WTC11 (cell line): ENCODE data around the gene USP2.

Source experiments
- TF ChIP-seq, protein P1 (sequence below): sonication (generic); formaldehyde crosslinking; IDR thresholded peaks from 2 replicates; pipeline ENCODE4 v1.8.0; 2022; ENCODE audit warnings: mild to moderate bottlenecking, missing genetic modification reagents
- TF ChIP-seq, protein P2 (sequence below): fragments of 200-600 bp; IDR thresholded peaks from 2 replicates; pipeline ENCODE4 v1.8.0; 2022; ENCODE audit warnings: antibody characterized with exemption

DNA sequence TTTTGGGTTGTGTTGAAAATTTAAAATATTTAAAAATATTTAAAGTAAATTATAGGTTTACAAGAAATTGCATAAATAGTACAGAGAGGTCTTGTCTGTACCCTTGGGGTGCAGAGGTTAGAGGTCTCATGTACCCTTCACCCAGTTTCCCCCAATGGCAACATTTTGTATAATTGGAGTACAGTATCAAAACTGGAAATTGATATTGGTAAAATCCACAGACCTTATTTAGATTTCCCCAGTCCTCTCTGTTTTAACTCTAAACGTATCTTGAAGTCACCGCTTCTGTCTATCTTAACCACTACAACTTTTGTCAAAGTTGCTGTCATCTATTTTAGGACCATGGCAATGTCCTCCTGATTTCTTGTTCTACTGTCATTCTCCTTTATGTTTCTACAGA is 30.6 kb upstream of the USP2 start:
- TF ChIP-seq, protein P1, sequence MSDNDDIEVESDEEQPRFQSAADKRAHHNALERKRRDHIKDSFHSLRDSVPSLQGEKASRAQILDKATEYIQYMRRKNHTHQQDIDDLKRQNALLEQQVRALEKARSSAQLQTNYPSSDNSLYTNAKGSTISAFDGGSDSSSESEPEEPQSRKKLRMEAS, result no peak
- TF ChIP-seq, protein P2, sequence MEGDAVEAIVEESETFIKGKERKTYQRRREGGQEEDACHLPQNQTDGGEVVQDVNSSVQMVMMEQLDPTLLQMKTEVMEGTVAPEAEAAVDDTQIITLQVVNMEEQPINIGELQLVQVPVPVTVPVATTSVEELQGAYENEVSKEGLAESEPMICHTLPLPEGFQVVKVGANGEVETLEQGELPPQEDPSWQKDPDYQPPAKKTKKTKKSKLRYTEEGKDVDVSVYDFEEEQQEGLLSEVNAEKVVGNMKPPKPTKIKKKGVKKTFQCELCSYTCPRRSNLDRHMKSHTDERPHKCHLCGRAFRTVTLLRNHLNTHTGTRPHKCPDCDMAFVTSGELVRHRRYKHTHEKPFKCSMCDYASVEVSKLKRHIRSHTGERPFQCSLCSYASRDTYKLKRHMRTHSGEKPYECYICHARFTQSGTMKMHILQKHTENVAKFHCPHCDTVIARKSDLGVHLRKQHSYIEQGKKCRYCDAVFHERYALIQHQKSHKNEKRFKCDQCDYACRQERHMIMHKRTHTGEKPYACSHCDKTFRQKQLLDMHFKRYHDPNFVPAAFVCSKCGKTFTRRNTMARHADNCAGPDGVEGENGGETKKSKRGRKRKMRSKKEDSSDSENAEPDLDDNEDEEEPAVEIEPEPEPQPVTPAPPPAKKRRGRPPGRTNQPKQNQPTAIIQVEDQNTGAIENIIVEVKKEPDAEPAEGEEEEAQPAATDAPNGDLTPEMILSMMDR, result no peak
